ENCODE results near the gene SELENOV. TPM values are rescaled to one million over a fixed set of nuclear protein-coding genes. Genes with fewer than 3 reads are reported as not detected.

Gene SELENOV
- total RNA-seq, 2 experiments from 2014 or later: not detected

- H3K27ac Mint-ChIP-seq: peak overlapping the region; percentile 68
- peaks cover 3% of the 10 kb centered on the region for H3K27me3 Mint-ChIP-seq
- H3K36me3 Mint-ChIP-seq: no peaks in the 10 kb centered on the region
- peak; percentile 66 for ATAC-seq
- no peaks in the 10 kb centered on the region for H3K9me3 Mint-ChIP-seq (ENCODE audit: low read depth)
- CTCF ChIA-PET: interaction anchor here (0.9 to 1.1 kb wide), 2 partner anchors 12 to 118 kb away, joined by 3 read pairs; no protein-coding TSS in a partner anchor
- DNase-seq: no peak
- H3K4me3 Mint-ChIP-seq: peak overlapping the region; percentile 48
- H3K4me1 Mint-ChIP-seq: peaks cover 26% of the 10 kb centered on the region
Measured at GRCh38 chr19:39557811-39558623, 43.1 kb downstream of the SELENOV start.

GRCh38 chr19:39558624-39559117 is 43.7 kb downstream of the SELENOV start:
- Mint-ChIP-seq H3K27me3 (peaks cover 3% of the 10 kb centered on the region), H3K4me1 (peaks cover 23% of the 10 kb centered on the region), H3K4me3 (peak overlapping the region; percentile 48), H3K9me3 (ENCODE audit: low read depth) (no peaks in the 10 kb centered on the region), H3K27ac (peak overlapping the region; percentile 68), H3K36me3 (no peaks in the 10 kb centered on the region)
- DNase-seq (peak; percentile 48), ATAC-seq (peak; percentile 77)
- CTCF ChIA-PET: interaction anchor here (0.9 kb wide), 1 partner anchor 117 kb away, joined by 3 read pairs; no protein-coding TSS in a partner anchor

- ATAC-seq (no peak), DNase-seq (no peak)
- Mint-ChIP-seq H3K4me1 (peaks cover 14% of the 10 kb centered on the region), H3K27ac (no peak overlapping the region), H3K9me3 (ENCODE audit: low read depth) (no peaks in the 10 kb centered on the region), H3K27me3 (peaks cover 6% of the 10 kb centered on the region), H3K36me3 (no peaks in the 10 kb centered on the region), H3K4me3 (no peak overlapping the region)
- CTCF ChIA-PET: interaction anchor here (0.6 to 2.6 kb wide), 2 partner anchors 10 to 567 kb away, joined by 3 to 8 read pairs; no protein-coding TSS in a partner anchor
Measured at GRCh38 chr19:39563408-39563807, 48.5 kb downstream of the SELENOV start.

GRCh38 chr19:39566064-39566463 is 51.1 kb downstream of the SELENOV start:
- H3K4me1 Mint-ChIP-seq: peaks cover 7% of the 10 kb centered on the region
- H3K9me3 Mint-ChIP-seq (ENCODE audit: low read depth): no peaks in the 10 kb centered on the region
- no peak for ATAC-seq
- CTCF ChIA-PET: no interaction called here
- H3K4me3 Mint-ChIP-seq: no peak overlapping the region
- no peak overlapping the region for H3K27ac Mint-ChIP-seq
- no peaks in the 10 kb centered on the region for H3K36me3 Mint-ChIP-seq
- H3K27me3 Mint-ChIP-seq: peaks cover 20% of the 10 kb centered on the region
- no peak for DNase-seq

- CTCF ChIA-PET: no interaction called here
- H3K27ac Mint-ChIP-seq: no peak overlapping the region
Measured at GRCh38 chr19:39568604-39569003, 53.7 kb downstream of the SELENOV start.

More at GRCh38 chr19:39568604-39569003, 53.7 kb downstream of the SELENOV start:
- peaks cover 7% of the 10 kb centered on the region for H3K4me1 Mint-ChIP-seq
- H3K27me3 Mint-ChIP-seq: peaks cover 31% of the 10 kb centered on the region
- no peaks in the 10 kb centered on the region for H3K9me3 Mint-ChIP-seq (ENCODE audit: low read depth)
- H3K4me3 Mint-ChIP-seq: no peak overlapping the region
- ATAC-seq (no peak), DNase-seq (no peak)
- H3K36me3 Mint-ChIP-seq: no peaks in the 10 kb centered on the region

Other genes with a start within 250 kb of the SELENOV start
- gene IFNL2, start 246.7 kb upstream of the SELENOV start, total RNA-seq: not detected
- under 1 TPM; 0.26 to 0.70 TPM for gene IFNL1, start 218.7 kb upstream of the SELENOV start, total RNA-seq
- gene LRFN1, start 194.3 kb upstream of the SELENOV start, total RNA-seq: 1 to 10 TPM; 4.5 to 8.4 TPM
- 100 to 1,000 TPM; 472 to 473 TPM for gene GMFG, start 179.1 kb upstream of the SELENOV start, total RNA-seq
- gene SAMD4B, start 172.7 kb upstream of the SELENOV start, total RNA-seq: 10 to 100 TPM; 45.7 to 58.5 TPM
- gene PAF1, start 124.0 kb upstream of the SELENOV start, total RNA-seq: 10 to 100 TPM; 48.9 to 53.8 TPM
- gene MED29, start 123.8 kb upstream of the SELENOV start, total RNA-seq: 10 to 100 TPM; 31.0 to 31.2 TPM
- 100 to 1,000 TPM in 1 of 2 experiments, 10 to 100 TPM in 1; 45.1 to 107 TPM for gene ZFP36, start 108.3 kb upstream of the SELENOV start, total RNA-seq
- 10 to 100 TPM; 57.9 to 73.9 TPM for gene PLEKHG2, start 102.5 kb upstream of the SELENOV start, total RNA-seq
- 1,000 to 10,000 TPM; 1,815 to 2,117 TPM for gene RPS16, start 79.2 kb upstream of the SELENOV start, total RNA-seq
- gene SUPT5H, start 69.6 kb upstream of the SELENOV start, total RNA-seq: 100 to 1,000 TPM; 144 to 181 TPM
- 10 to 100 TPM; 59.6 to 83.9 TPM for gene TIMM50, start 34.3 kb upstream of the SELENOV start, total RNA-seq
- gene DLL3, start 16.2 kb upstream of the SELENOV start, total RNA-seq: under 1 TPM; 0.26 to 0.98 TPM
- gene EID2B, start 17.7 kb downstream of the SELENOV start, total RNA-seq: 1 to 10 TPM; 4.7 to 7.4 TPM
- gene EID2, start 25.0 kb downstream of the SELENOV start, total RNA-seq: 10 to 100 TPM; 15.1 to 16.3 TPM
- not detected for gene LGALS13, start 87.4 kb downstream of the SELENOV start, total RNA-seq
- not detected for gene LGALS16, start 140.8 kb downstream of the SELENOV start, total RNA-seq
- under 1 TPM in 1 of 2 experiments, not detected in 1; 0.37 TPM for gene LGALS14, start 189.3 kb downstream of the SELENOV start, total RNA-seq
- gene CLC, start 222.9 kb downstream of the SELENOV start, total RNA-seq: not detected